IMR-90 (cell line): Measurements from ENCODE around the gene CAMK2G. TPM values are rescaled to one million over a fixed set of nuclear protein-coding genes. Genes with fewer than 3 reads are reported as not detected.
A peak's percentile ranks its signal among the peaks of the same experiment; 100 is the strongest.

Source experiments
- CHD1 ChIP-seq: IDR thresholded peaks from 2 replicates; pipeline ENCODE4 v1.6.1; 2012; ENCODE audit warnings: low read depth, low read length, improper control_type of control experiment
- NFE2L2 ChIP-seq: fragments of 150-350 bp; IDR thresholded peaks from 2 replicates; pipeline ENCODE4 v1.6.1; 2016; ENCODE audit warnings: low read depth, mild to moderate bottlenecking, low read length
- POLR2A ChIP-seq: IDR thresholded peaks from 2 replicates; pipeline ENCODE4 v1.6.1; 2012; ENCODE audit warnings: mild to moderate bottlenecking, low read depth, low read length
- SMC3 ChIP-seq: fragments of 150-350 bp; IDR thresholded peaks from 2 replicates; pipeline ENCODE4 v1.6.1; 2016; ENCODE audit warnings: low read depth, mild to moderate bottlenecking, antibody characterized with exemption, low read length, moderate library complexity
- polyA plus RNA-seq, 3 experiments: library from polyadenylated mRNA; depleted of rRNA; stranded (reverse); fragments of >200 nt; gene quantifications; 2 replicates each; pipeline ENCODE4 v1.2.3, GENCODE V29; 2012; ENCODE audit warnings: low replicate concordance in 1 of 3
- total RNA-seq: library from RNA; depleted of rRNA; stranded (reverse); fragments of >200 nt; gene quantifications from 2 replicates; pipeline ENCODE4 v1.2.3, GENCODE V29; 2012

CAMK2G gene
- total and polyA plus RNA-seq, 2 of the 4 experiments (the other 2 are of a cell fraction): 20.4 to 25.4 TPM

GRCh38 chr10:73906524-73907447 is 32.4 kb upstream of the CAMK2G start (continued):
- TF ChIP-seq CHD1 (peak; percentile 37; the same call in 1 of the 2 replicates), POLR2A (peak; percentile 89), SMC3 (no peak), NFE2L2 (peak; percentile 36; the same call in 1 of the 2 replicates)
